OCI-LY7 (cell line): ENCODE data around the gene TCHHL1. TPM values are rescaled to one million over a fixed set of nuclear protein-coding genes. Genes with fewer than 3 reads are reported as not detected.

Experiments used
- BruUV-seq: library from RNA; stranded (reverse); fragments of 400-500 nt; replicated peaks from 2 replicates; lab custom pipeline; 2021; lab: Mats Ljungman, UMichigan
- CTCF ChIA-PET: fragments of 300-600 bp; sonication (Branson Sonifier 250); formaldehyde crosslinking; loops from one replicate; lab custom pipeline; 2022; ENCODE audit warnings: antibody characterized with exemption; ENCODE audit not compliant: unreplicated experiment; lab: Charles Lee
- POLR2A ChIA-PET: fragments of 300-600 bp; sonication (Branson Sonifier 250); formaldehyde crosslinking; loops from one replicate; lab custom pipeline; 2022; ENCODE audit warnings: antibody characterized with exemption; lab: Charles Lee
- DNase-seq: peaks from one replicate; pipeline ENCODE4 v3.0.0-alpha.2; 2015; ENCODE audit warnings: low spot score
- H2AFZ ChIP-seq: fragments of 200-600 bp; sonication (generic), shearing (Covaris generic); 2 replicates; pipeline ENCODE4 v1.6.1; 2014; ENCODE audit warnings: mild to moderate bottlenecking, antibody characterized with exemption, low read length, moderate library complexity
- H3K27ac ChIP-seq: fragments of 200-600 bp; sonication (generic); 2 replicates; pipeline ENCODE4 v1.5.1; 2014; ENCODE audit warnings: mixed run types, low read depth, mild to moderate bottlenecking, moderate library complexity, low read length, inconsistent platforms; ENCODE audit not compliant: poor library complexity, severe bottlenecking
- H3K36me3 ChIP-seq: fragments of 200-600 bp; sonication (generic); 2 replicates; pipeline ENCODE4 v1.6.1; 2014; ENCODE audit warnings: mild to moderate bottlenecking, antibody characterized with exemption, low read length, moderate library complexity, mixed read lengths; ENCODE audit not compliant: insufficient read depth
- H3K4me1 ChIP-seq: fragments of 200-600 bp; sonication (generic); 2 replicates; pipeline ENCODE4 v1.5.1; 2014; ENCODE audit warnings: mild to moderate bottlenecking, low read length; ENCODE audit not compliant: insufficient read depth, poor library complexity, severe bottlenecking
- H3K4me2 ChIP-seq: fragments of 200-600 bp; sonication (generic); 2 replicates; pipeline ENCODE4 v1.6.1; 2014; ENCODE audit warnings: mild to moderate bottlenecking, low read length
- H3K4me3 ChIP-seq: fragments of 200-600 bp; sonication (generic); 2 replicates; pipeline ENCODE4 v1.5.1; 2014; ENCODE audit warnings: mild to moderate bottlenecking, low read depth, low read length; ENCODE audit not compliant: poor library complexity, severe bottlenecking
- H3K79me2 ChIP-seq: fragments of 200-600 bp; sonication (generic); 2 replicates; pipeline ENCODE4 v1.6.1; 2016; ENCODE audit warnings: low read depth, mild to moderate bottlenecking, low read length, moderate library complexity, mixed read lengths; ENCODE audit not compliant: insufficient read depth
- H3K9me2 ChIP-seq: fragments of 200-600 bp; sonication (generic); 2 replicates; pipeline ENCODE4 v1.6.1; 2016; ENCODE audit warnings: mild to moderate bottlenecking, low read length, mixed read lengths; ENCODE audit not compliant: insufficient read depth
- H3K9me3 ChIP-seq: fragments of 200-600 bp; sonication (generic); 2 replicates; pipeline ENCODE4 v1.6.1; 2014; ENCODE audit warnings: mild to moderate bottlenecking, mixed run types, low read length, mixed read lengths
- H4K20me1 ChIP-seq: fragments of 200-600 bp; sonication (generic); 2 replicates; pipeline ENCODE4 v1.6.1; 2014; ENCODE audit warnings: mild to moderate bottlenecking, antibody characterized with exemption, low read length, moderate library complexity, mixed read lengths; ENCODE audit not compliant: insufficient read depth
- CTCF ChIP-seq: fragments of 200-600 bp; sonication (generic); conservative IDR thresholded peaks from 2 replicates; pipeline ENCODE4 v1.5.1; 2014; ENCODE audit warnings: mild to moderate bottlenecking, antibody characterized with exemption, low read length, moderate library complexity, mixed read lengths
- EZH2phosphoT487 ChIP-seq: fragments of 200-600 bp; sonication (generic); IDR thresholded peaks from 2 replicates; pipeline ENCODE4 v1.6.1; 2018; ENCODE audit warnings: low read depth, borderline replicate concordance, mild to moderate bottlenecking, mixed run types, antibody characterized with exemption, low read length, moderate library complexity, mixed read lengths
- intact Hi-C: fragments of 100-400 bp; cut with micrococcal nuclease; formaldehyde crosslinking; loops from one replicate; pipeline ENCODE4 v1.10.0; 2022; ENCODE audit not compliant: unreplicated experiment
- total RNA-seq, 2 experiments: library from RNA; depleted of rRNA in 1 of 2; stranded (reverse); fragments of >200 nt in 1 of 2; shearing (Covaris generic) in 1 of 2; gene quantifications; 2 replicates each; pipeline ENCODE4 v1.2.3, GENCODE V29; 2014 to 2022

The TCHHL1 gene
- total RNA-seq, 2 experiments from 2014 or later: not detected

DNA sequence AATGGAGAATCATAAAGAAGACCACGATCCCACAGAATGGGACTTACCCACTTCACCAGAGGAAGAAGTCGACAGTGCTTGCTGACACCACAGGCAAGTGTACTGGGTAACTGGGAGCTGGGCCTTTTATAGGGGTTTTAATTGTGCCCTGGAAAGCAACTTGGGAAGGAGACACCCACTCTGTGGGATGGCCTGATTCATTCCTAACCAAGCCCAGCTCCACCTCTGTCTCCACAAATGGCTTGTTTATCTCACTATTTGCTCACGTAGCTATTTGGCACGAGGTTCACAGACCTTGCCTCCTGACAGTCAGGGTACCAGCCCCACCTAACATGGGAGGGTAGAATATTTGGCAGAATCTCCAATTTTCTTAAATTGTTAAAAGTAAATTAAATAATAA is 26.5 kb upstream of the TCHHL1 start, which contains the start of gene TCHH:
Gene TCHH (minus strand): TSS at position 101 of the 400 bp plus-strand sequence. CDS start 1,364 bp downstream, outside the sequence.
- no peaks in the 10 kb centered on the region for H3K9me2 ChIP-seq
- no peak within 1 kb of the TSS for H3K4me3 ChIP-seq
- no peak for DNase-seq
- POLR2A ChIA-PET: no interaction called here
- no peak within 1 kb of the TSS for H2AFZ ChIP-seq
- H3K9me3 ChIP-seq: no peaks in the 10 kb centered on the region
- no peak within 1 kb of the TSS for H3K4me2 ChIP-seq
- no peak for TF ChIP-seq CTCF
- TF ChIP-seq EZH2phosphoT487: no peak
- CTCF ChIA-PET: no interaction called here
- no peak within 1 kb of the TSS for H3K27ac ChIP-seq
- H4K20me1 ChIP-seq: no peaks in the 10 kb centered on the region
- no TSS peak for BruUV-seq
- H3K36me3 ChIP-seq: no peaks in the 10 kb centered on the region
- no peaks in the 10 kb centered on the region for H3K79me2 ChIP-seq
- no peaks in the 10 kb centered on the region for H3K4me1 ChIP-seq
- intact Hi-C loops: no loop called here

GRCh38 chr1:152112885-152113432 is 24.1 kb upstream of the TCHHL1 start:
- no peak overlapping the region for H2AFZ ChIP-seq
- ChIA-PET POLR2A (no interaction called here), CTCF (no interaction called here)
- BruUV-seq: no TSS peak
- no peaks in the 10 kb centered on the region for H3K9me3 ChIP-seq
- no peaks in the 10 kb centered on the region for H4K20me1 ChIP-seq
- H3K27ac ChIP-seq: no peak overlapping the region
- TF ChIP-seq EZH2phosphoT487: no peak
- TF ChIP-seq CTCF: no peak
- intact Hi-C loops: no loop called here
- H3K4me3 ChIP-seq: no peak overlapping the region
- no peaks in the 10 kb centered on the region for H3K9me2 ChIP-seq
- H3K4me1 ChIP-seq: no peaks in the 10 kb centered on the region
- H3K36me3 ChIP-seq: no peaks in the 10 kb centered on the region
- H3K79me2 ChIP-seq: no peaks in the 10 kb centered on the region
- no peak for DNase-seq
- H3K4me2 ChIP-seq: no peak overlapping the region

DNA sequence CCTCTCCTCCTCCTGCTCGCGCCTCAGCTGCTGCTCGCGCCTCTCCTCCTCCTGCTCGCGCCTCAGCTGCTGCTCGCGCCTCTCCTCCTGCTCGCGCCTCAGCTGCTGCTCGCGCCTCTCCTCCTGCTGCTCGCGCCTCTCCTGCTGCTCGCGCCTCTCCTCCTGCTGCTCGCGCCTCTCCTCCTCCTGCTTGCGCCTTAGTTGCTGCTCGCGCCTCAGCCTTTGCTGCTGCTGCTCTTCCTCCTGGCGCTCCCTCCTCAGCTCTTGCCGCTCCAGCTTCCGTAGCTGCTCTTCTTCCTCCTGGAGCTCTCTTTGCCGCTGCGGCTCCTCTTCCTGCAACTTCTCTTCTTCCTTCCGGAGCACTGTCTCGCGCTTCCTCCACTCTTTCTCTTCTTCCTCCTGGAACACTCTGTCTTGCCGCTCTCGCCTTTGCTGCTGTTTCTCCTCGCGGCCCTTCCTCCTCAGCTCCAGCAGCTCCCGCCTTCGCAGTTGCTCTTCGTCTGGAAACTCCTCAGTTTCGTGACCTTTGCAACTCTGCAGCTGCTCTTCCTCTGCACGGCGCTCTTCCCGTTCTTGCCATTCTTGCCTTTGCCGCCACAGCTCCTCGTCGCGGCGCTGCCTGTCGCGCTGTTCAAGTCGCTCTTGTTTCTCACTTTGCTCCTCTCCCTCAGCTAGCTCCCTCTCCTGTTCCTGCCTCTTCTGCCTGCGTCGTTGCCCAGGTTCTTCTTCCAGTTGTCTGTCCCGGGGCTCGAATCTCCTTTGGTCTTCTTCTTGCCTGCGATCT is 23.4 kb upstream of the TCHHL1 start:
- H3K9me3 ChIP-seq: no peaks in the 10 kb centered on the region
- H2AFZ ChIP-seq: no peak overlapping the region
- ChIA-PET POLR2A (no interaction called here), CTCF (no interaction called here)
- no peak for TF ChIP-seq EZH2phosphoT487
- no peak for TF ChIP-seq CTCF
- intact Hi-C loops: no loop called here
- no peak overlapping the region; the same call in 1 of the 2 replicates for H3K4me2 ChIP-seq
- no peaks in the 10 kb centered on the region for H3K79me2 ChIP-seq
- no peaks in the 10 kb centered on the region for H3K4me1 ChIP-seq
- H3K4me3 ChIP-seq: no peak overlapping the region
- H3K9me2 ChIP-seq: no peaks in the 10 kb centered on the region
- no peak overlapping the region for H3K27ac ChIP-seq
- H3K36me3 ChIP-seq: no peaks in the 10 kb centered on the region
- H4K20me1 ChIP-seq: no peaks in the 10 kb centered on the region
- DNase-seq: no peak
- no TSS peak for BruUV-seq
